HEK293 (cell line): ENCODE measurements around the gene REC8.

ENCODE experiments used
- HOXD13 ChIP-seq: sonication (generic); formaldehyde crosslinking; IDR thresholded peaks from 2 replicates; pipeline ENCODE4 v1.8.0; 2022; ENCODE audit warnings: missing genetic modification reagents, borderline replicate concordance
- KLF9 ChIP-seq: fragments of 450-650 bp; formaldehyde crosslinking; IDR thresholded peaks from 2 replicates; pipeline ENCODE4 v1.5.1; 2016; ENCODE audit warnings: missing biosample characterization, missing genetic modification characterization, low read depth
- MYNN ChIP-seq: fragments of 450-650 bp; formaldehyde crosslinking; IDR thresholded peaks from 2 replicates; pipeline ENCODE4 v1.5.1; 2016; ENCODE audit warnings: missing biosample characterization, missing genetic modification characterization, borderline replicate concordance
- OSR2 ChIP-seq: fragments of 450-650 bp; formaldehyde crosslinking; IDR thresholded peaks from 2 replicates; pipeline ENCODE4 v1.5.1; 2016; ENCODE audit warnings: missing biosample characterization, missing genetic modification characterization
- SP7 ChIP-seq: fragments of 450-650 bp; formaldehyde crosslinking; IDR thresholded peaks from 2 replicates; pipeline ENCODE4 v1.5.1; 2016; ENCODE audit warnings: missing biosample characterization, missing genetic modification characterization
- YY1 ChIP-seq: fragments of 450-650 bp; formaldehyde crosslinking; IDR thresholded peaks from 2 replicates; pipeline ENCODE4 v1.5.1; 2018; ENCODE audit warnings: missing biosample characterization, missing genetic modification characterization
- ZEB2 ChIP-seq: fragments of 450-650 bp; formaldehyde crosslinking; IDR thresholded peaks from 2 replicates; pipeline ENCODE4 v1.5.1; 2016; ENCODE audit warnings: missing biosample characterization, missing genetic modification characterization
- ZFHX2 ChIP-seq: fragments of 450-650 bp; formaldehyde crosslinking; conservative IDR thresholded peaks from 2 replicates; pipeline ENCODE4 v1.5.1; 2016; ENCODE audit warnings: missing biosample characterization, missing genetic modification characterization
- ZFP41 ChIP-seq: fragments of 450-650 bp; formaldehyde crosslinking; IDR thresholded peaks from 2 replicates; pipeline ENCODE4 v1.5.1; 2016; ENCODE audit warnings: missing biosample characterization, missing genetic modification characterization, borderline replicate concordance
- ZNF146 ChIP-seq: fragments of 450-650 bp; formaldehyde crosslinking; IDR thresholded peaks from 2 replicates; pipeline ENCODE4 v1.5.1; 2016; ENCODE audit warnings: missing biosample characterization, missing genetic modification characterization
- ZNF184 ChIP-seq: fragments of 450-650 bp; IDR thresholded peaks from 2 replicates; pipeline ENCODE4 v1.5.1; 2018; ENCODE audit warnings: missing biosample characterization, mild to moderate bottlenecking, missing genetic modification characterization
- ZNF335 ChIP-seq: fragments of 450-650 bp; formaldehyde crosslinking; conservative IDR thresholded peaks from 2 replicates; pipeline ENCODE4 v1.5.1; 2016; ENCODE audit warnings: missing biosample characterization, missing genetic modification characterization
- ZNF350 ChIP-seq: fragments of 450-650 bp; formaldehyde crosslinking; IDR thresholded peaks from 2 replicates; pipeline ENCODE4 v1.5.0; 2017; ENCODE audit warnings: missing biosample characterization, mild to moderate bottlenecking, missing genetic modification characterization
- ZNF37A ChIP-seq: fragments of 450-650 bp; IDR thresholded peaks from 2 replicates; pipeline ENCODE4 v1.5.1; 2018; ENCODE audit warnings: missing biosample characterization, missing genetic modification characterization
- ZNF48 ChIP-seq: fragments of 450-650 bp; formaldehyde crosslinking; IDR thresholded peaks from 2 replicates; pipeline ENCODE4 v1.5.1; 2016; ENCODE audit warnings: missing biosample characterization, missing genetic modification characterization
- ZNF585B ChIP-seq: fragments of 450-650 bp; formaldehyde crosslinking; IDR thresholded peaks from 2 replicates; pipeline ENCODE4 v1.5.1; 2016; ENCODE audit warnings: missing biosample characterization, missing genetic modification characterization
- ZNF610 ChIP-seq: fragments of 450-650 bp; formaldehyde crosslinking; IDR thresholded peaks from 2 replicates; pipeline ENCODE4 v1.5.1; 2016; ENCODE audit warnings: missing biosample characterization, missing genetic modification characterization, borderline replicate concordance
- ZNF670 ChIP-seq: fragments of 450-650 bp; formaldehyde crosslinking; IDR thresholded peaks from 2 replicates; pipeline ENCODE4 v1.5.1; 2016; ENCODE audit warnings: missing biosample characterization, missing genetic modification characterization, low read depth
- ZSCAN16 ChIP-seq: fragments of 450-650 bp; formaldehyde crosslinking; IDR thresholded peaks from 2 replicates; pipeline ENCODE4 v1.5.1; 2016; ENCODE audit warnings: missing biosample characterization, missing genetic modification characterization
- ZSCAN30 ChIP-seq: fragments of 450-650 bp; IDR thresholded peaks from 2 replicates; pipeline ENCODE4 v1.5.1; 2018; ENCODE audit warnings: missing biosample characterization, mild to moderate bottlenecking, missing genetic modification characterization, moderate library complexity
- TF ChIP-seq, protein P1 (sequence below): fragments of 450-650 bp; formaldehyde crosslinking; conservative IDR thresholded peaks from 2 replicates; pipeline ENCODE4 v1.5.1; 2016; ENCODE audit warnings: low read depth, missing biosample characterization, missing genetic modification characterization
- TF ChIP-seq, protein P2 (sequence below): fragments of 450-650 bp; formaldehyde crosslinking; IDR thresholded peaks from 2 replicates; pipeline ENCODE4 v1.5.1; 2017; ENCODE audit warnings: missing biosample characterization, missing genetic modification characterization
- TF ChIP-seq, protein P3 (sequence below): fragments of 450-650 bp; formaldehyde crosslinking; IDR thresholded peaks from 2 replicates; pipeline ENCODE4 v1.5.1; 2016; ENCODE audit warnings: missing biosample characterization, missing genetic modification characterization
- TF ChIP-seq, protein P4 (sequence below): fragments of 450-650 bp; IDR thresholded peaks from 2 replicates; pipeline ENCODE4 v1.5.1; 2018; ENCODE audit warnings: missing biosample characterization, missing genetic modification characterization
- TF ChIP-seq, protein P5 (sequence below): fragments of 450-650 bp; formaldehyde crosslinking; IDR thresholded peaks from 2 replicates; pipeline ENCODE4 v1.5.1; 2017; ENCODE audit warnings: missing biosample characterization, missing genetic modification characterization

REC8 gene

DNA sequence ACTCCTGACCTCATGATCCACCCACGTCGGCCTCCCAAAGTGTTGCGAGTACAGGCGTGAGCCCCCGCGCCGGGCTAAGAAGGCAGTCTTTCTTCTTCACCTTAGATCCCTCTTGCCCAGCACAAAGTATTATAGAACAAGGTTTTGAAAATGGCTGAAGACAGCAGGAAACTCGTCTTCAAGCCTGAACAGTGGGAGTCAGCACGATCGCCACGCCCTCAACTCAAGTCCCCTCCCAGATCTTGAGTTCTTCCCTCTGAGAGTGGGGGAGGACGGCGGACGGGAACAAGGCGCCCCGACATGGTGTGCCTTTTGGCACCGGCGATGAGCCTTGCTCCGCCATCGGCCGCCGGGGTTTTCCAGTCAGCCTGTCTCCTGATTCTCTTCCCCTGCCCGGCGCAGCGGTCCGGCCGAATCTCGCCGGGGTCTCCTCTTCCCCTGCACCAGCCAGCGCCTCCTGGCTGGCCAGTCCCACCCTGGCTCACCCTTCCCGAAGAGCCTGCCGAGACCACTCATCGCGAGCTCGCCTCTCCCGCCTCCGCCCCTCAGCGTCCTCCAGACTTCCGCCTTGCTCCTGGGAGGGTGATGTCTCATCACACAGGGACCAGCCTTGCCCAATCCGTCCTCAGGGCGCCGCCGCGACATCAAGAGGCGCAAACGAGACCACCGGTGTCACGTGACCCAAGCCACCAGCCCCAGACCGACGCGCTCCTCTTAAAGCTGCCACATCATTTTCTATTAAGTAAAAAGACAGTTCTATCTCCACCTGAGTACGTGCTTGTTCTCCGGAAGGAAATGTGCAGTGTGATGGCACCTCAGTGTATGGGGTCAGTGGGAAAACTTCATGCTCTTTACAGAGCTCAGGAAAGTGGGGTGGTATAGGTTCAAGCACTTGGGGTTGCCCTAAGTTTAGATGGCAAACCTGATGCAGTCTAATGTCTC lies 41.3 kb downstream of the REC8 start, which contains the start of gene CHMP4A (continued):
- TF ChIP-seq ZSCAN16 (tag by site-specific recombination) (no peak), SP7 (peak; percentile 81), YY1 (tag by site-specific recombination) (peak; percentile 71), ZNF670 (tag by site-specific recombination) (no peak), MYNN (tag by site-specific recombination) (no peak), HOXD13 (CRISPR knock-in tag) (no peak), ZNF350 (tag by site-specific recombination) (no peak), ZFHX2 (peak; percentile 37; the same call in 1 of the 2 replicates), ZNF585B (no peak), ZNF37A (tag by site-specific recombination) (no peak), ZNF48 (no peak), OSR2 (no peak), ZSCAN30 (tag by site-specific recombination) (0 out of 2 replicates have a peak, but pooled peaks have one; percentile 19), ZNF184 (tag by site-specific recombination) (0 out of 2 replicates have a peak, but pooled peaks have one; percentile 38), ZFP41 (tag by site-specific recombination) (no peak), ZNF335 (peak; percentile 64), ZNF146 (no peak), ZEB2 (tag by site-specific recombination) (peak; percentile 76; the same call in 1 of the 2 replicates), ZNF610 (tag by site-specific recombination) (0 out of 2 replicates have a peak, but pooled peaks have one; percentile 14), KLF9 (peak; percentile 66; the same call in 1 of the 2 replicates)
- TF ChIP-seq, protein P1, sequence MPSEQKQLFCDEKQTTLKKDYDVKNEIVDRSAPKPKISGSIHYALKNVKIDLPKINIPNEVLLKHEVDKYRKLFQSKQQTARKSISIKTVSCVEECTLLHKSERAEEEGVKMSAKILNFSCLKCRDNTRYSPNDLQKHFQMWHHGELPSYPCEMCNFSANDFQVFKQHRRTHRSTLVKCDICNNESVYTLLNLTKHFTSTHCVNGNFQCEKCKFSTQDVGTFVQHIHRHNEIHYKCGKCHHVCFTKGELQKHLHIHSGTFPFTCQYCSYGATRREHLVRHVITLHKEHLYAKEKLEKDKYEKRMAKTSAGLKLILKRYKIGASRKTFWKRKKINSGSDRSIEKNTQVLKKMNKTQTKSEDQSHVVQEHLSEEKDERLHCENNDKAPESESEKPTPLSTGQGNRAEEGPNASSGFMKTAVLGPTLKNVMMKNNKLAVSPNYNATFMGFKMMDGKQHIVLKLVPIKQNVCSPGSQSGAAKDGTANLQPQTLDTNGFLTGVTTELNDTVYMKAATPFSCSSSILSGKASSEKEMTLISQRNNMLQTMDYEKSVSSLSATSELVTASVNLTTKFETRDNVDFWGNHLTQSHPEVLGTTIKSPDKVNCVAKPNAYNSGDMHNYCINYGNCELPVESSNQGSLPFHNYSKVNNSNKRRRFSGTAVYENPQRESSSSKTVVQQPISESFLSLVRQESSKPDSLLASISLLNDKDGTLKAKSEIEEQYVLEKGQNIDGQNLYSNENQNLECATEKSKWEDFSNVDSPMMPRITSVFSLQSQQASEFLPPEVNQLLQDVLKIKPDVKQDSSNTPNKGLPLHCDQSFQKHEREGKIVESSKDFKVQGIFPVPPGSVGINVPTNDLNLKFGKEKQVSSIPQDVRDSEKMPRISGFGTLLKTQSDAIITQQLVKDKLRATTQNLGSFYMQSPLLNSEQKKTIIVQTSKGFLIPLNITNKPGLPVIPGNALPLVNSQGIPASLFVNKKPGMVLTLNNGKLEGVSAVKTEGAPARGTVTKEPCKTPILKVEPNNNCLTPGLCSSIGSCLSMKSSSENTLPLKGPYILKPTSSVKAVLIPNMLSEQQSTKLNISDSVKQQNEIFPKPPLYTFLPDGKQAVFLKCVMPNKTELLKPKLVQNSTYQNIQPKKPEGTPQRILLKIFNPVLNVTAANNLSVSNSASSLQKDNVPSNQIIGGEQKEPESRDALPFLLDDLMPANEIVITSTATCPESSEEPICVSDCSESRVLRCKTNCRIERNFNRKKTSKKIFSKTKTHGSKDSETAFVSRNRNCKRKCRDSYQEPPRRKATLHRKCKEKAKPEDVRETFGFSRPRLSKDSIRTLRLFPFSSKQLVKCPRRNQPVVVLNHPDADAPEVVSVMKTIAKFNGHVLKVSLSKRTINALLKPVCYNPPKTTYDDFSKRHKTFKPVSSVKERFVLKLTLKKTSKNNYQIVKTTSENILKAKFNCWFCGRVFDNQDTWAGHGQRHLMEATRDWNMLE (tag by site-specific recombination) = peak; percentile 39
- TF ChIP-seq, protein P2, sequence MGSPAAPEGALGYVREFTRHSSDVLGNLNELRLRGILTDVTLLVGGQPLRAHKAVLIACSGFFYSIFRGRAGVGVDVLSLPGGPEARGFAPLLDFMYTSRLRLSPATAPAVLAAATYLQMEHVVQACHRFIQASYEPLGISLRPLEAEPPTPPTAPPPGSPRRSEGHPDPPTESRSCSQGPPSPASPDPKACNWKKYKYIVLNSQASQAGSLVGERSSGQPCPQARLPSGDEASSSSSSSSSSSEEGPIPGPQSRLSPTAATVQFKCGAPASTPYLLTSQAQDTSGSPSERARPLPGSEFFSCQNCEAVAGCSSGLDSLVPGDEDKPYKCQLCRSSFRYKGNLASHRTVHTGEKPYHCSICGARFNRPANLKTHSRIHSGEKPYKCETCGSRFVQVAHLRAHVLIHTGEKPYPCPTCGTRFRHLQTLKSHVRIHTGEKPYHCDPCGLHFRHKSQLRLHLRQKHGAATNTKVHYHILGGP (tag by site-specific recombination) = no peak
- TF ChIP-seq, protein P3, sequence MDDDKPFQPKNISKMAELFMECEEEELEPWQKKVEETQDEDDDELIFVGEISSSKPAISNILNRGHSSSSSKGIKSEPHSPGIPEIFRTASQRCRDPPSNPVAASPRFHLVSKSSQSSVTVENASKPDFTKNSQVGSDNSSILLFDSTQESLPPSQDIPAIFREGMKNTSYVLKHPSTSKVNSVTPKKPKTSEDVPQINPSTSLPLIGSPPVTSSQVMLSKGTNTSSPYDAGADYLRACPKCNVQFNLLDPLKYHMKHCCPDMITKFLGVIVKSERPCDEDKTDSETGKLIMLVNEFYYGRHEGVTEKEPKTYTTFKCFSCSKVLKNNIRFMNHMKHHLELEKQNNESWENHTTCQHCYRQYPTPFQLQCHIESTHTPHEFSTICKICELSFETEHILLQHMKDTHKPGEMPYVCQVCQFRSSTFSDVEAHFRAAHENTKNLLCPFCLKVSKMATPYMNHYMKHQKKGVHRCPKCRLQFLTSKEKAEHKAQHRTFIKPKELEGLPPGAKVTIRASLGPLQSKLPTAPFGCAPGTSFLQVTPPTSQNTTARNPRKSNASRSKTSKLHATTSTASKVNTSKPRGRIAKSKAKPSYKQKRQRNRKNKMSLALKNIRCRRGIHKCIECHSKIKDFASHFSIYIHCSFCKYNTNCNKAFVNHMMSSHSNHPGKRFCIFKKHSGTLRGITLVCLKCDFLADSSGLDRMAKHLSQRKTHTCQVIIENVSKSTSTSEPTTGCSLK (tag by site-specific recombination) = no peak
- TF ChIP-seq, protein P4, sequence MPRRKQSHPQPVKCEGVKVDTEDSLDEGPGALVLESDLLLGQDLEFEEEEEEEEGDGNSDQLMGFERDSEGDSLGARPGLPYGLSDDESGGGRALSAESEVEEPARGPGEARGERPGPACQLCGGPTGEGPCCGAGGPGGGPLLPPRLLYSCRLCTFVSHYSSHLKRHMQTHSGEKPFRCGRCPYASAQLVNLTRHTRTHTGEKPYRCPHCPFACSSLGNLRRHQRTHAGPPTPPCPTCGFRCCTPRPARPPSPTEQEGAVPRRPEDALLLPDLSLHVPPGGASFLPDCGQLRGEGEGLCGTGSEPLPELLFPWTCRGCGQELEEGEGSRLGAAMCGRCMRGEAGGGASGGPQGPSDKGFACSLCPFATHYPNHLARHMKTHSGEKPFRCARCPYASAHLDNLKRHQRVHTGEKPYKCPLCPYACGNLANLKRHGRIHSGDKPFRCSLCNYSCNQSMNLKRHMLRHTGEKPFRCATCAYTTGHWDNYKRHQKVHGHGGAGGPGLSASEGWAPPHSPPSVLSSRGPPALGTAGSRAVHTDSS (tag by site-specific recombination) = no peak
- TF ChIP-seq, protein P5, sequence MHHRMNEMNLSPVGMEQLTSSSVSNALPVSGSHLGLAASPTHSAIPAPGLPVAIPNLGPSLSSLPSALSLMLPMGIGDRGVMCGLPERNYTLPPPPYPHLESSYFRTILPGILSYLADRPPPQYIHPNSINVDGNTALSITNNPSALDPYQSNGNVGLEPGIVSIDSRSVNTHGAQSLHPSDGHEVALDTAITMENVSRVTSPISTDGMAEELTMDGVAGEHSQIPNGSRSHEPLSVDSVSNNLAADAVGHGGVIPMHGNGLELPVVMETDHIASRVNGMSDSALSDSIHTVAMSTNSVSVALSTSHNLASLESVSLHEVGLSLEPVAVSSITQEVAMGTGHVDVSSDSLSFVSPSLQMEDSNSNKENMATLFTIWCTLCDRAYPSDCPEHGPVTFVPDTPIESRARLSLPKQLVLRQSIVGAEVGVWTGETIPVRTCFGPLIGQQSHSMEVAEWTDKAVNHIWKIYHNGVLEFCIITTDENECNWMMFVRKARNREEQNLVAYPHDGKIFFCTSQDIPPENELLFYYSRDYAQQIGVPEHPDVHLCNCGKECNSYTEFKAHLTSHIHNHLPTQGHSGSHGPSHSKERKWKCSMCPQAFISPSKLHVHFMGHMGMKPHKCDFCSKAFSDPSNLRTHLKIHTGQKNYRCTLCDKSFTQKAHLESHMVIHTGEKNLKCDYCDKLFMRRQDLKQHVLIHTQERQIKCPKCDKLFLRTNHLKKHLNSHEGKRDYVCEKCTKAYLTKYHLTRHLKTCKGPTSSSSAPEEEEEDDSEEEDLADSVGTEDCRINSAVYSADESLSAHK (tag by site-specific recombination) = no peak
